ENCODE results near the gene RAB28.

RAB28 gene

GRCh38 chr4:13470379-13470778 lies 13.8 kb downstream of the RAB28 start:
- no peak overlapping the region for H3K27ac ChIP-seq
- TF ChIP-seq, protein P1, sequence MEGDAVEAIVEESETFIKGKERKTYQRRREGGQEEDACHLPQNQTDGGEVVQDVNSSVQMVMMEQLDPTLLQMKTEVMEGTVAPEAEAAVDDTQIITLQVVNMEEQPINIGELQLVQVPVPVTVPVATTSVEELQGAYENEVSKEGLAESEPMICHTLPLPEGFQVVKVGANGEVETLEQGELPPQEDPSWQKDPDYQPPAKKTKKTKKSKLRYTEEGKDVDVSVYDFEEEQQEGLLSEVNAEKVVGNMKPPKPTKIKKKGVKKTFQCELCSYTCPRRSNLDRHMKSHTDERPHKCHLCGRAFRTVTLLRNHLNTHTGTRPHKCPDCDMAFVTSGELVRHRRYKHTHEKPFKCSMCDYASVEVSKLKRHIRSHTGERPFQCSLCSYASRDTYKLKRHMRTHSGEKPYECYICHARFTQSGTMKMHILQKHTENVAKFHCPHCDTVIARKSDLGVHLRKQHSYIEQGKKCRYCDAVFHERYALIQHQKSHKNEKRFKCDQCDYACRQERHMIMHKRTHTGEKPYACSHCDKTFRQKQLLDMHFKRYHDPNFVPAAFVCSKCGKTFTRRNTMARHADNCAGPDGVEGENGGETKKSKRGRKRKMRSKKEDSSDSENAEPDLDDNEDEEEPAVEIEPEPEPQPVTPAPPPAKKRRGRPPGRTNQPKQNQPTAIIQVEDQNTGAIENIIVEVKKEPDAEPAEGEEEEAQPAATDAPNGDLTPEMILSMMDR (conservative IDR thresholded peaks at IDR 0.05) = no peak

DNA sequence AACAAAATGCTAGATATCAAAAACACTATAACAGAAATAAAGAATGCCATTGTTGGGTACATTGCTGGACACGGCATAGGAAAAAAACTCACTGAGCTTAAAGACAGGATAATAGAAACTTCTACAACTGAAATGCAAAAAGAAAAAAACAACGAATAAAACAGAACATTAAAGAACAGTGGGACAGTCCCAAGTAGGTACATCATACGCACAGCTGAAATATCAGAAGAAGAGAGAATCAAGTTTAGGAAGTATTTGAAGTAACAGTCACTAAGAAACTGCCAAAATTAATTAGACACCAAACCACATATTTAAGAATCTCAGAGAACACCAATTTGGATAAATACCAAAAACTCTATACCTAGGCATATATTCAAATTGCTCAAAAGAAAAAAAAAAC lies 19.2 kb downstream of the RAB28 start:
- TF ChIP-seq, protein P1 (conservative IDR thresholded peaks at IDR 0.05) = no peak
- no peak overlapping the region for H3K27ac ChIP-seq

- TF ChIP-seq, protein P1 (conservative IDR thresholded peaks at IDR 0.05) = no peak
- H3K27ac ChIP-seq = no peak overlapping the region
Observed at GRCh38 chr4:13464543-13464942, 19.6 kb downstream of the RAB28 start.

GRCh38 chr4:13461191-13461905 lies 22.8 kb downstream of the RAB28 start:
- no peak overlapping the region for H3K27ac ChIP-seq
- TF ChIP-seq, protein P1 (conservative IDR thresholded peaks at IDR 0.05) = no peak

- no peak overlapping the region for H3K27ac ChIP-seq
- TF ChIP-seq, protein P1 (conservative IDR thresholded peaks at IDR 0.05) = no peak
Observed at GRCh38 chr4:13455411-13455810, 28.7 kb downstream of the RAB28 start.

DNA sequence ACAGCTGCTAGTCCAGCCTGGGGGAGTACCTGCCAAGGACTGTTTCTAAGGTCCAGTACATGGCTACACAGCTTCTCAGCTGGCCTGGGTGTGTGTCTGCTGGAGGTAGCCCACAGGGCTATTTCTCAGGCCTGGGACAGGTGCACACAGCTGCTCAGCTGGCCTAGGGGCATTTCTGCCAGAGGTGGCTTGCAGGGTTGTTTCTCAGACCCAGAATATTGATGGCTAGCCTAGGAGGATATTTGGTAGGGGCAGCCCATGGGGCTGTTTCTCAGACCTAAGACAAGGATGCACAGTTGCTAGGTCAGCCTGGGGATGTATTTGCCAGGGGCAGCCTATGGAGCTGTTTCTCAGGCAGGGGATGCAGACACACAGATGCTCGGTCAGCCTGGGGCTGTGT lies 29.4 kb downstream of the RAB28 start:
- TF ChIP-seq, protein P1 (conservative IDR thresholded peaks at IDR 0.05) = no peak
- H3K27ac ChIP-seq = no peak overlapping the region

- TF ChIP-seq, protein P1 (conservative IDR thresholded peaks at IDR 0.05) = no peak
- H3K27ac ChIP-seq = no peak overlapping the region
Observed at GRCh38 chr4:13452927-13453579, 31.1 kb downstream of the RAB28 start.

Measured in VCaP (cell line).